Lower leg skin (tissue), 3 donors: ENCODE measurements around the gene FAM83G.

Source experiments
- CTCF ChIP-seq, 3 donors: fragments of 450-650 bp; IDR thresholded peaks; one replicate each; pipeline ENCODE4 v1.5.1; 2016; ENCODE audit warnings: antibody characterized with exemption in 3 of 3, mild to moderate bottlenecking in 3 of 3, moderate library complexity in 2 of 3
- POLR2A ChIP-seq, 2 donors: fragments of 450-650 bp; IDR thresholded peaks; one replicate each; pipeline ENCODE4 v1.6.1; 2016 to 2017; ENCODE audit warnings: antibody characterized with exemption in 2 of 2, mild to moderate bottlenecking in 1 of 2, moderate library complexity in 1 of 2

DNA sequence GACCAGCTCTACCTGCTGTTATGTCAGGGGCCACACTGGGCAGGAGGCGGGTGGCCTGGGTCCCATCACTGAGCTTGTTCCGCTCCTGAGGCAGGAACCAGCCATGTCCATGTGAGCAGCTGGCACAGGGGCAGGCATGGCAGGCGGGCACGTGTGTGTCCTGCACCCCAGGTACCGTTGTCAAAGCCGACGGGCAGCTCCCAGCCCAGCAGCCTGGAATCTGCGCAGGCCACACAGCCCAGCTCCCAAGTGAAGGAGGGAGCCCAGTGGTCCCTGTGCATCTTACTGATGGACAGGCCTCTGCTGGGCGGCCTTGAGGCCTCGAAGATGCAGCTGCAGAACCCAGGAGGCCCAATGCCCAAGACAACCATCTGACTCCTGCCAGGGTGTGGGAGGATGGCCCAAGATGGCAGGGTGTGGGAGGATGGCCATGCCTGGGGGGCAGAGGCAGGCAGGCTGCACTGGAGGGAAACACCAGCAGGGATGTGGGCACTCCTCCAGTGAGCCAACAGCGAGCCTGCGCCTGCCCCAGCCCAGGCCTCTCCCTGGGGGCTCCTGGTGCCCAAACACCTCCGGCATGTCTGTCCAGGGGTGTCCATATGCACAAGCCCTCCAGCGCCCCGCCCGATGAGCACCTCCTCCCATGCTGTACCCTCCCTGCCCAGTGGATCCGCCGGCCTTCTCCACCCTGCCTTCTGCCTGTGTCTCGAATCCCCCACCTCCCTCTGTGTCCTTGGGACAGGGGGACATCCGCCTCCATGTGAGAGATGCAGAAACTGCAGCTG lies 12.8 kb downstream of the FAM83G start:
- TF ChIP-seq CTCF (IDR thresholded peaks at IDR 0.05), result no peak
- TF ChIP-seq POLR2A (IDR thresholded peaks at IDR 0.05), result no peak
